MM.1S (cell line): ENCODE results near the gene HSD11B1L.

Experiments used
- EZH2 ChIP-seq: fragments of 300-600 bp; sonication (generic); optimal IDR thresholded peaks from 2 replicates; pipeline ENCODE3; 2017; ENCODE audit warnings: low read depth, mild to moderate bottlenecking, antibody characterized with exemption, low read length, mixed read lengths
- TF ChIP-seq, protein P1 (sequence below): fragments of 300-600 bp; sonication (generic); IDR thresholded peaks from 2 replicates; pipeline ENCODE4 v1.5.1; 2016; ENCODE audit warnings: antibody characterized with exemption, low read length, mixed read lengths

DNA sequence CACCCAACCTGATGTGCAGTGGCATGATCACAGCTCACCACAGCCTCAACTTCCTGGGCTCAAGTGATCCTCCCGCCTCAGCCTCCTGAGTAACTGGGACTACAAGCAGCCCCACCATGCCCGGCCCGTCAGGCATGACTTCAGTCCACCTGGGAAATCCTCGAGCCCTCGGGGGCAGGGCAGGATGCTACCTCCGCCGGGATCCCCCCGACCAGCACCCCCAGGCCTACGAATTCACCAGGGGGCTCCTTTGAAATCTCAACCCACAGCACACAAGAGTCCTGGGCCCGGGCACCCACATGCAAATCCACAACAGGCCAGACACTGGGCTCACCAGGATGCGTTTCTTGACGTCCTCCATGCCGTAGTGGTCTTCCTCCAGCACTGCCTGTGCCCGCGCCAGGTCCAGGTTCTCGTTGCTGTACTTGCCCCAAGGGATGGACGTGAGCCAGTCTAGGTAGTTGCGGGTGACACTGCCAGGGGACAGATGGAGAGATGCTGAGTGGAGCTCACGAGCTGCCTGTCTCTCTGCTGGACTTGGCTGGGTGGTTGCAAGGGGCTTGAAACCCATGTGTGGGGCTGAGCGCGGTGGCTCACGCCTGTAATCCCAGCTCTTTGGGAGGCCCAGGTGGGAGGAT lies 19.7 kb downstream of the HSD11B1L start:
- TF ChIP-seq, protein P1, sequence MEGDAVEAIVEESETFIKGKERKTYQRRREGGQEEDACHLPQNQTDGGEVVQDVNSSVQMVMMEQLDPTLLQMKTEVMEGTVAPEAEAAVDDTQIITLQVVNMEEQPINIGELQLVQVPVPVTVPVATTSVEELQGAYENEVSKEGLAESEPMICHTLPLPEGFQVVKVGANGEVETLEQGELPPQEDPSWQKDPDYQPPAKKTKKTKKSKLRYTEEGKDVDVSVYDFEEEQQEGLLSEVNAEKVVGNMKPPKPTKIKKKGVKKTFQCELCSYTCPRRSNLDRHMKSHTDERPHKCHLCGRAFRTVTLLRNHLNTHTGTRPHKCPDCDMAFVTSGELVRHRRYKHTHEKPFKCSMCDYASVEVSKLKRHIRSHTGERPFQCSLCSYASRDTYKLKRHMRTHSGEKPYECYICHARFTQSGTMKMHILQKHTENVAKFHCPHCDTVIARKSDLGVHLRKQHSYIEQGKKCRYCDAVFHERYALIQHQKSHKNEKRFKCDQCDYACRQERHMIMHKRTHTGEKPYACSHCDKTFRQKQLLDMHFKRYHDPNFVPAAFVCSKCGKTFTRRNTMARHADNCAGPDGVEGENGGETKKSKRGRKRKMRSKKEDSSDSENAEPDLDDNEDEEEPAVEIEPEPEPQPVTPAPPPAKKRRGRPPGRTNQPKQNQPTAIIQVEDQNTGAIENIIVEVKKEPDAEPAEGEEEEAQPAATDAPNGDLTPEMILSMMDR = no peak
- TF ChIP-seq EZH2 = no peak
